ENCODE measurements around the gene GAS7.

GAS7 gene

GRCh38 chr17:10041916-10042588, 156.4 kb downstream of the GAS7 start:
- TF ChIP-seq CTCF (IDR thresholded peaks at IDR 0.05; ENCODE audit: insufficient read depth, low read depth, low read length, missing control alignments) = no peak
- no peak overlapping the region for H3K4me3 ChIP-seq (ENCODE audit: low read depth, low read length)
- peak; percentile 70 for DNase-seq (ENCODE audit: low read depth)

DNA sequence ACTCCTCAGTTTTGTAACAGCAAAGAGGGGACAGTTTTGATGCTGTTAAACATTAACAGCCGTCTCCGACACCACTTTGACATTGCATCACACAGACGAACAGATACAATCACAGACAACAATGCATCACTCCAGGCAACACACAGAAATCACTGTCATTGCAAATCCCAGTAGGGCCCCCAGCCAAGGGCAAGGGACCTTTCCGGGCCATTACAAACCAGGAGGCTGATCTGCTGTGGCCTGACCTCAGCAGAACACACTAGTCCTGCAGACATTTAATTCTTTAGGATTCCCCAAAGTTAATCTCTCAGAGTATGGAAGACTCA, 157.2 kb downstream of the GAS7 start:
- H3K4me3 ChIP-seq (ENCODE audit: low read depth, low read length) = no peak overlapping the region
- DNase-seq (ENCODE audit: low read depth) = no peak
- no peak for TF ChIP-seq CTCF (IDR thresholded peaks at IDR 0.05; ENCODE audit: insufficient read depth, low read depth, low read length, missing control alignments)

DNA sequence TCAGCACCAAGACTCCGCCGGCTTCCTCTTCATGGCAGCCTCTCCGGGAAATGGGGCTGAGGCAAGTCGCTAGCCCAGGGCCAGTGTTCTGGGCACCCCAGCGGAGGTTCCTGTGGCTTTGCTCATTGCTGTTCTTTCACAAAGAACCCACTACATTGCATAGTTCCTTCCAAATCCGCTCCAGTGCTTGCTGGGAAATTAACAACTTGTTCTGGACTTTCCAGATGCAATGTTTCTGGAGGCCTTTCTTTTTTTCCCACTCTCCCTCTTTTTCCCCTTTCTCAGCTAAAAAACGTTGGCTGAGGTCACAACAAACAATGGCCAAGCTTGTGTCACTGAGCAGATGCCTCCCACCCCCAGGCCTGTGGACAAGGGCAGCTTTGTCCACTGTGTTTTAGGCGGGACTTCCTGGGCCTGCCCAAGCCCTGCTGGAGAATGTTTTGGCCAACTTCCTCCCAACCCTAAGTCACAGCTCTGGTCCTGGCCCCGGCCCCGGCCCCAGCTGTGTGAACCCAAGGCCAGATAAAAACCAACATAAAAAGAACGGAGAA, 161.8 kb downstream of the GAS7 start:
- no peak for TF ChIP-seq CTCF (IDR thresholded peaks at IDR 0.05; ENCODE audit: insufficient read depth, low read depth, low read length, missing control alignments)
- no peak overlapping the region for H3K4me3 ChIP-seq (ENCODE audit: low read depth, low read length)
- DNase-seq (ENCODE audit: low read depth) = no peak

DNA sequence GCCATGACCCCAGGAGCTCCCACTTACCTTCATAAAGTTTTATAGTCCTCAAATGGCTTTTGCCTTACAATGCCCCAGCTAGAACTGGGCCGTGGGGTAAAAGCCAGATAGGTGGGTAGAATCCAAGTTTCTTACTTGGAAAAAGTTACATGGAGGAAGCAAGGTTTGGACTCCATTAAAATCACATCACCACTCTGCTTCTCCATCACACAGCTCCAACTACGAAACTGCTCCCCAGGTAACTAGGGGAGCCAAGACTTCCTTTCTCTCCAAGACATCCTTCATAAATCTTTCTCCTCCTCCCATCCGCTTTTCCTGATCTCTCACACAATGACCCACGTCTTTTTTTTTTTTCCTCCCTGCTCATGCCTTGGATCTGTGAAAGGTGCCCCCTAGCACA, 162.5 kb downstream of the GAS7 start:
- H3K4me3 ChIP-seq (ENCODE audit: low read depth, low read length) = no peak overlapping the region
- no peak for TF ChIP-seq CTCF (IDR thresholded peaks at IDR 0.05; ENCODE audit: insufficient read depth, low read depth, low read length, missing control alignments)
- no peak for DNase-seq (ENCODE audit: low read depth)

GRCh38 chr17:10034719-10035475, 163.5 kb downstream of the GAS7 start:
- no peak for DNase-seq (ENCODE audit: low read depth)
- H3K4me3 ChIP-seq (ENCODE audit: low read depth, low read length) = no peak overlapping the region
- no peak for TF ChIP-seq CTCF (IDR thresholded peaks at IDR 0.05; ENCODE audit: insufficient read depth, low read depth, low read length, missing control alignments)

DNA sequence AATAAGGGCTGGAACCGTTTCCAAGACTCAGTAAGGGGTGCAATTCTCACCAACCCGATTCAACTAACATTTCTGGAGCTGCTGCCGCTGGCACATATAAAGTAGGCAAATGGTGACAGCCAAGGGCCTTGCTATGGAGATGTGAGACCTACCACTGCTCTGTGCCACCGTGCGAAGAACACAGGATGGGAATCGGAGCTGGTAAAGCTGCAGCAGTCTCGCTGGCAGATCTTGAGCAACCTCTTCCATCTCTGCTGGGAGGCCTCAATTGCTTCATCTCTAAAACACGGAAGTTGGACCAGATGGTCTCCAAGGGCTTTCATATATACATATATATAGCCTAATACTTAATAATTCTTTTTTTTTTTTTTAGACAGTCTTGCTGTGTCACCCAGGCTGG, 164.4 kb downstream of the GAS7 start:
- no peak for DNase-seq (ENCODE audit: low read depth)
- H3K4me3 ChIP-seq (ENCODE audit: low read depth, low read length) = no peak overlapping the region
- TF ChIP-seq CTCF (IDR thresholded peaks at IDR 0.05; ENCODE audit: insufficient read depth, low read depth, low read length, missing control alignments) = no peak

Measured in GM12865 (cell line).